GM19193 (cell line): ENCODE measurements around the gene BCAS3.

Experiments used
- POLR2A ChIP-seq: IDR thresholded peaks from 4 replicates; pipeline ENCODE4 v1.6.1; 2011; ENCODE audit not compliant: insufficient read depth, insufficient read length; ENCODE audit errors: extremely low read depth

BCAS3 gene

GRCh38 chr17:60809421-60809820 lies 131.8 kb downstream of the BCAS3 start:
- TF ChIP-seq POLR2A: no peak

GRCh38 chr17:60817192-60817591 lies 139.5 kb downstream of the BCAS3 start:
- TF ChIP-seq POLR2A: no peak

- TF ChIP-seq POLR2A: no peak
Measured at GRCh38 chr17:60819447-60820130, 141.9 kb downstream of the BCAS3 start.

GRCh38 chr17:60823515-60823914 lies 145.9 kb downstream of the BCAS3 start:
- TF ChIP-seq POLR2A: no peak

- no peak for TF ChIP-seq POLR2A
Measured at GRCh38 chr17:60825351-60825750, 147.7 kb downstream of the BCAS3 start.

- TF ChIP-seq POLR2A: no peak
Measured at GRCh38 chr17:60827943-60828342, 150.3 kb downstream of the BCAS3 start.

- TF ChIP-seq POLR2A: no peak
Measured at GRCh38 chr17:60832151-60832585, 154.5 kb downstream of the BCAS3 start.

- no peak for TF ChIP-seq POLR2A
Measured at GRCh38 chr17:60832631-60833030, 155.0 kb downstream of the BCAS3 start.

- no peak for TF ChIP-seq POLR2A
Measured at GRCh38 chr17:60840456-60840855, 162.8 kb downstream of the BCAS3 start.

GRCh38 chr17:60845012-60845411 lies 167.4 kb downstream of the BCAS3 start:
- TF ChIP-seq POLR2A: no peak

- no peak for TF ChIP-seq POLR2A
Measured at GRCh38 chr17:60846175-60846574, 168.5 kb downstream of the BCAS3 start.

- TF ChIP-seq POLR2A: no peak
Measured at GRCh38 chr17:60851181-60851580, 173.5 kb downstream of the BCAS3 start.

- TF ChIP-seq POLR2A: no peak
Measured at GRCh38 chr17:60857556-60858080, 180.0 kb downstream of the BCAS3 start.

- TF ChIP-seq POLR2A: no peak
Measured at GRCh38 chr17:60862482-60862881, 184.8 kb downstream of the BCAS3 start.

GRCh38 chr17:60863892-60864707 lies 186.4 kb downstream of the BCAS3 start:
- TF ChIP-seq POLR2A: no peak

GRCh38 chr17:60864708-60865005 lies 187.0 kb downstream of the BCAS3 start:
- no peak for TF ChIP-seq POLR2A
